IMR-90 (cell line): ENCODE data around the gene ATF7IP2. TPM values are rescaled to one million over a fixed set of nuclear protein-coding genes. Genes with fewer than 3 reads are reported as not detected.

Experiments used
- ATAC-seq: fragments of 200-7000 bp; cut with Tn5 transposase; 2 replicates; pipeline ENCODE4 v1.9.1; 2020; ENCODE audit warnings: low read depth, mild to moderate bottlenecking, moderate library complexity
- BruUV-seq: library from RNA; stranded (reverse); fragments of 400-500 nt; replicated peaks from 2 replicates; lab custom pipeline; 2021; lab: Mats Ljungman, UMichigan
- CTCF ChIA-PET: fragments of 300-600 bp; formaldehyde crosslinking; extraction: SDS; loops from one replicate; lab custom pipeline; 2021; ENCODE audit warnings: antibody characterized with exemption; lab: Yijun Ruan, JAX
- POLR2A ChIA-PET: fragments of 300-600 bp; sonication (Branson Sonifier 250); formaldehyde crosslinking; loops from one replicate; lab custom pipeline; 2022; ENCODE audit warnings: antibody characterized with exemption; ENCODE audit not compliant: unreplicated experiment; lab: Charles Lee
- DNase-seq: peaks from one replicate; pipeline ENCODE4 v3.0.0; 2013
- H2AFZ ChIP-seq: replicated peaks from 2 replicates; pipeline ENCODE3; 2013; ENCODE audit warnings: low read length, mild to moderate bottlenecking; ENCODE audit not compliant: poor library complexity
- H2AK5ac ChIP-seq: 2 replicates; pipeline ENCODE4 v1.6.1; 2013; ENCODE audit warnings: low read depth, low read length, inconsistent platforms
- H2AK9ac ChIP-seq: replicated peaks from 2 replicates; pipeline ENCODE3; 2013; ENCODE audit warnings: mild to moderate bottlenecking, low read depth, low read length, moderate library complexity; ENCODE audit not compliant: poor library complexity
- H2BK120ac ChIP-seq: 2 replicates; pipeline ENCODE4 v1.6.1; 2013; ENCODE audit warnings: low read depth, low read length, inconsistent platforms
- H2BK15ac ChIP-seq: 3 replicates; pipeline ENCODE4 v1.6.1; 2013; ENCODE audit warnings: low read depth, low read length, inconsistent platforms
- H2BK20ac ChIP-seq: 2 replicates; pipeline ENCODE4 v1.6.1; 2013; ENCODE audit warnings: low read depth, mild to moderate bottlenecking, inconsistent platforms, low read length, moderate library complexity
- H2BK5ac ChIP-seq: 2 replicates; pipeline ENCODE4 v1.6.1; 2013; ENCODE audit warnings: mild to moderate bottlenecking, low read depth, low read length, inconsistent platforms; ENCODE audit not compliant: poor library complexity, severe bottlenecking
- H3K14ac ChIP-seq: replicated peaks from 2 replicates; pipeline ENCODE4 v1.6.1; 2013; ENCODE audit warnings: low read depth, low read length, inconsistent platforms
- H3K18ac ChIP-seq: 2 replicates; pipeline ENCODE4 v1.6.1; 2013; ENCODE audit warnings: low read depth, low read length, control low read depth
- H3K23ac ChIP-seq: 2 replicates; pipeline ENCODE4 v1.6.1; 2013; ENCODE audit warnings: low read depth, low read length, inconsistent platforms
- H3K27ac ChIP-seq: 2 replicates; pipeline ENCODE4 v1.5.1; 2013; ENCODE audit warnings: mild to moderate bottlenecking, control low read depth, low read length; ENCODE audit not compliant: insufficient read depth
- H3K27me3 ChIP-seq: 2 replicates; pipeline ENCODE4 v1.6.1; 2013; ENCODE audit warnings: low read length; ENCODE audit not compliant: control insufficient read depth, insufficient read depth
- H3K36me3 ChIP-seq: 2 replicates; pipeline ENCODE4 v1.6.1; 2013; ENCODE audit warnings: low read length, mixed read lengths; ENCODE audit not compliant: control insufficient read depth, insufficient read depth
- H3K4ac ChIP-seq: 2 replicates; pipeline ENCODE4 v1.6.1; 2013; ENCODE audit warnings: low read depth, low read length, inconsistent platforms
- H3K4me1 ChIP-seq: 2 replicates; pipeline ENCODE4 v1.6.1; 2013; ENCODE audit warnings: low read length, mixed read lengths; ENCODE audit not compliant: control insufficient read depth, insufficient read depth
- H3K4me2 ChIP-seq: 2 replicates; pipeline ENCODE4 v1.6.1; 2013; ENCODE audit warnings: low read depth, mild to moderate bottlenecking, control low read depth, low read length, moderate library complexity
- H3K4me3 ChIP-seq: 2 replicates; pipeline ENCODE4 v1.5.1; 2013; ENCODE audit warnings: low read depth, mild to moderate bottlenecking, control low read depth, low read length, moderate library complexity; ENCODE audit not compliant: insufficient read depth
- H3K56ac ChIP-seq: 2 replicates; pipeline ENCODE4 v1.6.1; 2013; ENCODE audit warnings: low read length, inconsistent platforms; ENCODE audit not compliant: insufficient read depth; ENCODE audit errors: extremely low read depth
- H3K79me1 ChIP-seq, 2 experiments: 2 replicates each; pipeline ENCODE4 v1.6.1; 2013; ENCODE audit warnings: low read length in 2 of 2, inconsistent platforms in 1 of 2, low read depth in 1 of 2
- H3K9ac ChIP-seq: 2 replicates; pipeline ENCODE4 v1.6.1; 2013; ENCODE audit warnings: low read depth, low read length, control low read depth
- H3K9me1 ChIP-seq: 2 replicates; pipeline ENCODE4 v1.6.1; 2013; ENCODE audit warnings: low read length, inconsistent platforms; ENCODE audit not compliant: insufficient read depth
- H3K9me3 ChIP-seq: 2 replicates; pipeline ENCODE4 v1.6.1; 2013; ENCODE audit warnings: low read length; ENCODE audit not compliant: control insufficient read depth, insufficient read depth
- H4K20me1 ChIP-seq: 2 replicates; pipeline ENCODE4 v1.6.1; 2013; ENCODE audit warnings: low read length, inconsistent platforms; ENCODE audit not compliant: insufficient read depth
- H4K5ac ChIP-seq: 2 replicates; pipeline ENCODE4 v1.6.1; 2013; ENCODE audit warnings: mild to moderate bottlenecking, low read depth, low read length, control low read depth
- H4K8ac ChIP-seq, 2 experiments: 2 replicates each; pipeline ENCODE4 v1.6.1; 2013; ENCODE audit warnings: low read depth in 2 of 2, low read length in 2 of 2, control low read depth in 1 of 2, inconsistent platforms in 1 of 2
- H4K91ac ChIP-seq: 2 replicates; pipeline ENCODE4 v1.6.1; 2013; ENCODE audit warnings: low read depth, low read length, inconsistent platforms; ENCODE audit not compliant: insufficient read depth
- BHLHE40 ChIP-seq: fragments of 150-350 bp; IDR thresholded peaks from 2 replicates; pipeline ENCODE4 v1.6.1; 2016; ENCODE audit warnings: mild to moderate bottlenecking, low read depth, low read length
- CHD1 ChIP-seq: IDR thresholded peaks from 2 replicates; pipeline ENCODE4 v1.6.1; 2012; ENCODE audit warnings: low read depth, low read length, improper control_type of control experiment
- ELK1 ChIP-seq: fragments of 150-350 bp; IDR thresholded peaks from 2 replicates; pipeline ENCODE4 v1.6.1; 2016; ENCODE audit warnings: low read depth, mild to moderate bottlenecking, low read length, moderate library complexity, borderline replicate concordance
- FOS ChIP-seq: fragments of 150-350 bp; IDR thresholded peaks from 2 replicates; pipeline ENCODE4 v1.6.1; 2016; ENCODE audit warnings: low read depth, low read length
- MAFK ChIP-seq: IDR thresholded peaks from 2 replicates; pipeline ENCODE4 v1.6.1; 2012; ENCODE audit warnings: low read depth, low read length, improper control_type of control experiment
- MAZ ChIP-seq: IDR thresholded peaks from 2 replicates; pipeline ENCODE4 v1.6.1; 2012; ENCODE audit warnings: low read depth, mild to moderate bottlenecking, low read length, improper control_type of control experiment, moderate library complexity, borderline replicate concordance
- MXI1 ChIP-seq: IDR thresholded peaks from 2 replicates; pipeline ENCODE4 v1.6.1; 2012; ENCODE audit warnings: low read depth, mild to moderate bottlenecking, low read length, moderate library complexity, borderline replicate concordance
- NFE2L2 ChIP-seq: fragments of 150-350 bp; IDR thresholded peaks from 2 replicates; pipeline ENCODE4 v1.6.1; 2016; ENCODE audit warnings: low read depth, mild to moderate bottlenecking, low read length
- RCOR1 ChIP-seq: IDR thresholded peaks from 2 replicates; pipeline ENCODE4 v1.6.1; 2012; ENCODE audit warnings: mild to moderate bottlenecking, low read length, improper control_type of control experiment; ENCODE audit not compliant: insufficient replicate concordance
- SMC3 ChIP-seq: fragments of 150-350 bp; IDR thresholded peaks from 2 replicates; pipeline ENCODE4 v1.6.1; 2016; ENCODE audit warnings: low read depth, mild to moderate bottlenecking, antibody characterized with exemption, low read length, moderate library complexity
- WGBS, 2 experiments: methylation state at CpG; one replicate each; pipeline versions ENCODE4 v1.1.5 to v1.1.7; 2013; ENCODE audit warnings: missing lambda C conversion rate in 2 of 2; ENCODE audit not compliant: insufficient read length in 1 of 2; ENCODE audit errors: extremely low coverage in 2 of 2; 5-methylcytosine and 5-hydroxymethylcytosine counted together
- dilution Hi-C: fragments of 300-500 bp; cut with HindIII; formaldehyde crosslinking; loops from one replicate; pipeline ENCODE4 v1.14.3; 2018; ENCODE audit warnings: low sequenced_read_pairs; ENCODE audit not compliant: unreplicated experiment
- in situ Hi-C: fragments of 300-500 bp; cut with MboI; formaldehyde crosslinking; loops from 3 replicates; pipeline ENCODE4 v1.14.3; 2019; ENCODE audit warnings: low sequenced_read_pairs, inconsistent platforms, mixed read lengths
- intact Hi-C: fragments of 100-400 bp; cut with micrococcal nuclease; formaldehyde crosslinking; loops from 2 replicates; pipeline ENCODE4 v1.10.0; 2022
- polyA plus RNA-seq, 3 experiments: library from polyadenylated mRNA; depleted of rRNA; stranded (reverse); fragments of >200 nt; gene quantifications; 2 replicates each; pipeline ENCODE4 v1.2.3, GENCODE V29; 2012; ENCODE audit warnings: low replicate concordance in 1 of 3
- total RNA-seq: library from RNA; depleted of rRNA; stranded (reverse); fragments of >200 nt; gene quantifications from 2 replicates; pipeline ENCODE4 v1.2.3, GENCODE V29; 2012
- TF ChIP-seq, protein P1 (sequence below): conservative IDR thresholded peaks from 2 replicates; pipeline ENCODE4 v1.5.1; 2012; ENCODE audit warnings: mild to moderate bottlenecking, low read depth, low read length, improper control_type of control experiment

ATF7IP2 gene
- total and polyA plus RNA-seq, 2 of the 4 experiments (the other 2 are of a cell fraction): 2.7 to 3.6 TPM

- Histone ChIP-seq H3K4ac (no peak overlapping the region), H2BK20ac (no peak overlapping the region), H4K5ac (no peak overlapping the region), H3K9ac (no peak overlapping the region), H2BK5ac (no peak overlapping the region), H3K36me3 (no peaks in the 10 kb centered on the region), H3K14ac (no peak overlapping the region), H3K56ac (no peak overlapping the region), H4K8ac (no peak overlapping the region), H4K91ac (no peak overlapping the region), H3K27ac (no peak overlapping the region), H2BK15ac (no peak overlapping the region), H2AK5ac (no peak overlapping the region), H4K20me1 (no peaks in the 10 kb centered on the region), H2AK9ac (no peak overlapping the region), H2BK120ac (no peak overlapping the region), H2AFZ (no peak overlapping the region), H3K27me3 (no peaks in the 10 kb centered on the region), H3K9me3 (no peaks in the 10 kb centered on the region; the same call in 1 of the 2 replicates), H3K79me1 (no peaks in the 10 kb centered on the region), H3K4me3 (no peak overlapping the region), H3K18ac (no peak overlapping the region), H3K4me1 (no peaks in the 10 kb centered on the region), H3K9me1 (no peaks in the 10 kb centered on the region), H3K23ac (no peak overlapping the region), H3K4me2 (no peak overlapping the region)
- TF ChIP-seq MAFK (no peak), ELK1 (no peak), CHD1 (no peak), NFE2L2 (no peak), MAZ (no peak), SMC3 (no peak), MXI1 (no peak), FOS (no peak), BHLHE40 (no peak), RCOR1 (no peak)
- TF ChIP-seq, protein P1, sequence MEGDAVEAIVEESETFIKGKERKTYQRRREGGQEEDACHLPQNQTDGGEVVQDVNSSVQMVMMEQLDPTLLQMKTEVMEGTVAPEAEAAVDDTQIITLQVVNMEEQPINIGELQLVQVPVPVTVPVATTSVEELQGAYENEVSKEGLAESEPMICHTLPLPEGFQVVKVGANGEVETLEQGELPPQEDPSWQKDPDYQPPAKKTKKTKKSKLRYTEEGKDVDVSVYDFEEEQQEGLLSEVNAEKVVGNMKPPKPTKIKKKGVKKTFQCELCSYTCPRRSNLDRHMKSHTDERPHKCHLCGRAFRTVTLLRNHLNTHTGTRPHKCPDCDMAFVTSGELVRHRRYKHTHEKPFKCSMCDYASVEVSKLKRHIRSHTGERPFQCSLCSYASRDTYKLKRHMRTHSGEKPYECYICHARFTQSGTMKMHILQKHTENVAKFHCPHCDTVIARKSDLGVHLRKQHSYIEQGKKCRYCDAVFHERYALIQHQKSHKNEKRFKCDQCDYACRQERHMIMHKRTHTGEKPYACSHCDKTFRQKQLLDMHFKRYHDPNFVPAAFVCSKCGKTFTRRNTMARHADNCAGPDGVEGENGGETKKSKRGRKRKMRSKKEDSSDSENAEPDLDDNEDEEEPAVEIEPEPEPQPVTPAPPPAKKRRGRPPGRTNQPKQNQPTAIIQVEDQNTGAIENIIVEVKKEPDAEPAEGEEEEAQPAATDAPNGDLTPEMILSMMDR: no peak
- dilution Hi-C loops (no loop called here), intact Hi-C loops (no loop called here), in situ Hi-C loops (no loop called here)
- CTCF ChIA-PET: no interaction called here
- POLR2A ChIA-PET: no interaction called here
- ATAC-seq: no peak
- DNase-seq: no peak
- 94% methylated on average over 9 of the region's 12 CpGs; no CpG with 5 or more reads in 1 of the 2 experiments for WGBS, 2 experiments
- BruUV-seq: no TSS peak
Measured at GRCh38 chr16:10485698-10486382, 100.0 kb downstream of the ATF7IP2 start.
